GM19467 (cell line): ENCODE results near the gene PPM1M.

Experiments used
- ATAC-seq: cut with Tn5 transposase; IDR thresholded peaks from one replicate; pipeline ENCODE4 v1.9.1; 2021; ENCODE audit warnings: mild to moderate bottlenecking, moderate library complexity; ENCODE audit not compliant: unreplicated experiment

PPM1M gene

GRCh38 chr3:52293491-52294319, 48.1 kb downstream of the PPM1M start:
- ATAC-seq, result no peak

GRCh38 chr3:52294320-52295150, 49.0 kb downstream of the PPM1M start:
- ATAC-seq, result no peak

- ATAC-seq, result no peak
Measured at GRCh38 chr3:52295671-52296208, 50.2 kb downstream of the PPM1M start.

- no peak for ATAC-seq
Measured at GRCh38 chr3:52297242-52298148, 51.9 kb downstream of the PPM1M start.

- no peak for ATAC-seq
Measured at GRCh38 chr3:52298149-52299098, 52.9 kb downstream of the PPM1M start.

GRCh38 chr3:52299247-52299878, 53.8 kb downstream of the PPM1M start:
- ATAC-seq, result no peak
